Nucleus accumbens (tissue), 56 donors: ENCODE results near the gene RAX.

Experiments
- DNase-seq, 56 donors: peaks; one replicate each; lab custom pipeline; 2025; lab: John Stamatoyannopoulos, UW

The RAX gene

GRCh38 chr18:59272891-59273758 lies at the start of gene RAX:
TSS of gene RAX (minus strand) at chr18:59273454. CDS start at chr18:59273206, 248 bp downstream.
- DNase-seq: no peak

GRCh38 chr18:59318460-59319050 lies 45.3 kb upstream of the RAX start, which contains the start of gene CPLX4:
TSS of gene CPLX4 (minus strand) at chr18:59318649. CDS start at chr18:59318462, 187 bp downstream.
- DNase-seq: no peak

GRCh38 chr18:59311631-59312030 lies 38.4 kb upstream of the RAX start:
- DNase-seq: no peak

- DNase-seq: no peak
These were observed 35.6 kb upstream of the RAX start for GRCh38 chr18:59308938-59309260.

- DNase-seq: peak in 46 of 56 donors; percentile 2 to 79 (median 29)
These were observed 35.1 kb upstream of the RAX start for GRCh38 chr18:59308248-59308937.

- DNase-seq: no peak
These were observed 33.4 kb upstream of the RAX start for GRCh38 chr18:59306640-59307039.

- no peak for DNase-seq
These were observed 32.0 kb upstream of the RAX start for GRCh38 chr18:59305295-59305694.

- no peak for DNase-seq
These were observed 30.5 kb upstream of the RAX start for GRCh38 chr18:59303656-59304195.

- no peak for DNase-seq
These were observed 29.8 kb upstream of the RAX start for GRCh38 chr18:59303006-59303405.

- no peak for DNase-seq
These were observed 28.7 kb upstream of the RAX start for GRCh38 chr18:59301929-59302328.

- DNase-seq: no peak
These were observed 27.5 kb upstream of the RAX start for GRCh38 chr18:59300676-59301285.

GRCh38 chr18:59298871-59299270 lies 25.6 kb upstream of the RAX start:
- DNase-seq: no peak

GRCh38 chr18:59293317-59293716 lies 20.1 kb upstream of the RAX start:
- DNase-seq: no peak

- DNase-seq: no peak
These were observed 13.1 kb upstream of the RAX start for GRCh38 chr18:59286341-59286740.

GRCh38 chr18:59282341-59282740 lies 9.1 kb upstream of the RAX start:
- no peak for DNase-seq

GRCh38 chr18:59279722-59280121 lies 6.5 kb upstream of the RAX start:
- no peak for DNase-seq

GRCh38 chr18:59279193-59279592 lies 5.9 kb upstream of the RAX start:
- DNase-seq: no peak

- no peak for DNase-seq
These were observed 5.5 kb upstream of the RAX start for GRCh38 chr18:59278793-59279192.

- no peak for DNase-seq
These were observed 2.8 kb upstream of the RAX start for GRCh38 chr18:59276047-59276446.

GRCh38 chr18:59275406-59275949 lies 2.2 kb upstream of the RAX start:
- no peak for DNase-seq

- no peak for DNase-seq
These were observed 1.3 kb upstream of the RAX start for GRCh38 chr18:59274533-59274928.
